SW480 (cell line): ENCODE measurements around the gene SIL1.
A peak's percentile ranks its signal among the peaks of the same experiment; 100 is the strongest.
"Not testable (repeated sequence)": the region's sequence is repeated elsewhere in the genome, so short reads cannot be mapped to it uniquely, and the experiment has no call there.

ENCODE experiments used
- DNase-seq: peaks from one replicate; pipeline ENCODE4 v3.0.0-alpha.2; 2016; ENCODE audit warnings: low spot score

Gene SIL1

GRCh38 chr5:139138809-139139208 lies 59.4 kb downstream of the SIL1 start:
- DNase-seq, result peak; percentile 97

- DNase-seq, result no peak
Observed at GRCh38 chr5:139138109-139138508, 60.1 kb downstream of the SIL1 start.

- DNase-seq, result peak; percentile 64
Observed at GRCh38 chr5:139137697-139138096, 60.5 kb downstream of the SIL1 start.

GRCh38 chr5:139134906-139135305 lies 63.3 kb downstream of the SIL1 start:
- DNase-seq, result no peak

GRCh38 chr5:139133282-139133681 lies 64.9 kb downstream of the SIL1 start:
- no peak for DNase-seq

GRCh38 chr5:139132515-139132914 lies 65.7 kb downstream of the SIL1 start:
- no peak for DNase-seq

GRCh38 chr5:139131921-139132432 lies 66.2 kb downstream of the SIL1 start:
- no peak for DNase-seq

GRCh38 chr5:139131465-139131864 lies 66.7 kb downstream of the SIL1 start:
- no peak for DNase-seq

- DNase-seq, result no peak
Observed at GRCh38 chr5:139131062-139131461, 67.1 kb downstream of the SIL1 start.

- DNase-seq, result no peak
Observed at GRCh38 chr5:139130214-139130613, 68.0 kb downstream of the SIL1 start.

- DNase-seq, result no peak
Observed at GRCh38 chr5:139126711-139127111, 71.5 kb downstream of the SIL1 start.

GRCh38 chr5:139125991-139126390 lies 72.2 kb downstream of the SIL1 start:
- DNase-seq, result no peak

- no peak for DNase-seq
Observed at GRCh38 chr5:139124774-139125520, 73.2 kb downstream of the SIL1 start.

GRCh38 chr5:139121120-139121519 lies 77.0 kb downstream of the SIL1 start:
- DNase-seq, result no peak

GRCh38 chr5:139120521-139120920 lies 77.6 kb downstream of the SIL1 start:
- no peak for DNase-seq

GRCh38 chr5:139118804-139119203 lies 79.4 kb downstream of the SIL1 start:
- DNase-seq, result no peak

- no peak for DNase-seq
Observed at GRCh38 chr5:139117342-139117884, 80.8 kb downstream of the SIL1 start.

GRCh38 chr5:139116100-139116655 lies 82.0 kb downstream of the SIL1 start:
- DNase-seq, result no peak

- no peak for DNase-seq
Observed at GRCh38 chr5:139113892-139114291, 84.3 kb downstream of the SIL1 start.

- not testable (repeated sequence) for DNase-seq
Observed at GRCh38 chr5:139112362-139112761, 85.8 kb downstream of the SIL1 start.

- no peak for DNase-seq
Observed at GRCh38 chr5:139110526-139111168, 87.5 kb downstream of the SIL1 start.

GRCh38 chr5:139108063-139108824 lies 89.9 kb downstream of the SIL1 start:
- DNase-seq, result peak; percentile 17
